HEK293 (cell line): ENCODE measurements around the gene AIRE.

Experiments
- CTCF ChIA-PET: fragments of 350-600 bp; formaldehyde crosslinking; extraction: SDS; loops from one replicate; lab custom pipeline; 2021; ENCODE audit warnings: antibody characterized with exemption; lab: Yijun Ruan, JAX
- POLR2A ChIA-PET: fragments of 300-600 bp; formaldehyde crosslinking; extraction: SDS; loops from one replicate; lab custom pipeline; 2020; ENCODE audit warnings: antibody characterized with exemption, inconsistent platforms; lab: Yijun Ruan, JAX
- H3K27ac ChIP-seq: fragments of 200-500 bp; sonication (Bioruptor generic); 2 replicates; pipeline ENCODE4 v1.5.1; 2014; ENCODE audit warnings: low read depth, low read length, control low read depth, inconsistent platforms; ENCODE audit errors: extremely low read depth
- H3K36me3 ChIP-seq, 2 experiments: fragments of 200-500 bp in 1 of 2; sonication (Bioruptor generic) in 1 of 2; 1 replicate in 1 of 2; 2 replicates in 1 of 2; pipeline ENCODE4 v1.5.1; 2014 to 2017; ENCODE audit warnings: inconsistent platforms in 2 of 2, low read length in 2 of 2; ENCODE audit not compliant: control insufficient read depth in 2 of 2, insufficient read depth in 1 of 2
- H3K4me1 ChIP-seq: fragments of 200-500 bp; sonication (Bioruptor generic); 2 replicates; pipeline ENCODE4 v1.5.1; 2014; ENCODE audit warnings: mild to moderate bottlenecking, low read length, inconsistent platforms; ENCODE audit not compliant: control insufficient read depth, insufficient read depth
- H3K4me3 ChIP-seq: 2 replicates; pipeline ENCODE4 v1.5.1; 2011; ENCODE audit warnings: low read depth, mild to moderate bottlenecking, control low read depth, low read length, moderate library complexity
- H3K9me3 ChIP-seq: fragments of 200-500 bp; sonication (Bioruptor generic); 2 replicates; pipeline ENCODE4 v1.5.1; 2014; ENCODE audit warnings: low read depth, low read length, inconsistent platforms; ENCODE audit not compliant: control insufficient read depth, insufficient read depth
- IKZF3 ChIP-seq: fragments of 450-650 bp; IDR thresholded peaks from 2 replicates; pipeline ENCODE4 v1.5.0; 2018; ENCODE audit warnings: missing biosample characterization, mild to moderate bottlenecking, missing genetic modification characterization, moderate library complexity
- KLF1 ChIP-seq: fragments of 450-650 bp; formaldehyde crosslinking; IDR thresholded peaks from 2 replicates; pipeline ENCODE4 v1.5.1; 2016; ENCODE audit warnings: missing biosample characterization, missing genetic modification characterization
- MZF1 ChIP-seq: fragments of 450-650 bp; formaldehyde crosslinking; IDR thresholded peaks from 2 replicates; pipeline ENCODE4 v1.5.1; 2017; ENCODE audit warnings: missing biosample characterization, missing genetic modification characterization, borderline replicate concordance
- PRDM1 ChIP-seq: fragments of 450-650 bp; formaldehyde crosslinking; IDR thresholded peaks from 2 replicates; pipeline ENCODE4; 2016; ENCODE audit warnings: missing biosample characterization, missing genetic modification characterization
- PRDM10 ChIP-seq: fragments of 450-650 bp; formaldehyde crosslinking; IDR thresholded peaks from 2 replicates; pipeline ENCODE4 v1.5.1; 2016; ENCODE audit warnings: missing biosample characterization, missing genetic modification characterization
- PRDM2 ChIP-seq: fragments of 450-650 bp; formaldehyde crosslinking; IDR thresholded peaks from 2 replicates; pipeline ENCODE4 v1.5.1; 2016; ENCODE audit warnings: missing biosample characterization, missing genetic modification characterization, borderline replicate concordance
- TRIM28 ChIP-seq: IDR thresholded peaks from 2 replicates; pipeline ENCODE4 v1.6.1; 2011; ENCODE audit warnings: low read length, control low read depth, borderline replicate concordance
- WT1 ChIP-seq: fragments of 450-650 bp; formaldehyde crosslinking; IDR thresholded peaks from 2 replicates; pipeline ENCODE4 v1.5.1; 2016; ENCODE audit warnings: missing biosample characterization, missing genetic modification characterization
- ZFHX2 ChIP-seq: fragments of 450-650 bp; formaldehyde crosslinking; conservative IDR thresholded peaks from 2 replicates; pipeline ENCODE4 v1.5.1; 2016; ENCODE audit warnings: missing biosample characterization, missing genetic modification characterization
- ZNF112 ChIP-seq: fragments of 450-650 bp; formaldehyde crosslinking; IDR thresholded peaks from 2 replicates; pipeline ENCODE4 v1.5.0; 2017; ENCODE audit warnings: missing biosample characterization, missing genetic modification characterization
- ZNF114 ChIP-seq: fragments of 450-650 bp; formaldehyde crosslinking; IDR thresholded peaks from 2 replicates; pipeline ENCODE4 v1.5.0; 2017; ENCODE audit warnings: missing biosample characterization, missing genetic modification characterization
- ZNF146 ChIP-seq: fragments of 450-650 bp; formaldehyde crosslinking; IDR thresholded peaks from 2 replicates; pipeline ENCODE4 v1.5.1; 2016; ENCODE audit warnings: missing biosample characterization, missing genetic modification characterization
- ZNF19 ChIP-seq: fragments of 450-650 bp; formaldehyde crosslinking; IDR thresholded peaks from 2 replicates; pipeline ENCODE4; 2016; ENCODE audit warnings: missing biosample characterization, missing genetic modification characterization, low read depth
- ZNF311 ChIP-seq: fragments of 450-650 bp; formaldehyde crosslinking; IDR thresholded peaks from 2 replicates; pipeline ENCODE4 v1.5.1; 2017; ENCODE audit warnings: missing biosample characterization, missing genetic modification characterization, borderline replicate concordance
- ZNF362 ChIP-seq: fragments of 450-650 bp; formaldehyde crosslinking; IDR thresholded peaks from 2 replicates; pipeline ENCODE4 v1.5.1; 2016; ENCODE audit warnings: missing biosample characterization, missing genetic modification characterization
- ZNF366 ChIP-seq: fragments of 450-650 bp; formaldehyde crosslinking; conservative IDR thresholded peaks from 2 replicates; pipeline ENCODE4 v1.5.1; 2016; ENCODE audit warnings: missing biosample characterization, missing genetic modification characterization
- ZNF423 ChIP-seq: fragments of 450-650 bp; formaldehyde crosslinking; IDR thresholded peaks from 2 replicates; pipeline ENCODE4 v1.5.1; 2016; ENCODE audit warnings: missing biosample characterization, missing genetic modification characterization
- ZNF624 ChIP-seq: fragments of 450-650 bp; formaldehyde crosslinking; IDR thresholded peaks from 2 replicates; pipeline ENCODE4 v1.5.1; 2017; ENCODE audit warnings: missing biosample characterization, missing genetic modification characterization
- ZNF639 ChIP-seq: fragments of 450-650 bp; formaldehyde crosslinking; IDR thresholded peaks from 2 replicates; pipeline ENCODE4 v1.5.1; 2016; ENCODE audit warnings: missing biosample characterization, missing genetic modification characterization
- ZSCAN23 ChIP-seq: fragments of 450-650 bp; formaldehyde crosslinking; IDR thresholded peaks from 2 replicates; pipeline ENCODE4 v1.5.1; 2016; ENCODE audit warnings: missing biosample characterization, missing genetic modification characterization

The AIRE gene

GRCh38 chr21:44279354-44280260 is 6.1 kb upstream of the AIRE start (continued):
- TF ChIP-seq ZNF362 (tag by site-specific recombination) (no peak), ZFHX2 (tag by site-specific recombination) (peak; percentile 88), KLF1 (0 out of 2 replicates have a peak, but pooled peaks have one; percentile 16), PRDM1 (peak; percentile 27; the same call in 1 of the 2 replicates)

GRCh38 chr21:44281801-44282200 is 3.9 kb upstream of the AIRE start:
- H3K4me3 ChIP-seq, result no peak overlapping the region
- H3K27ac ChIP-seq, result no peak overlapping the region
- TF ChIP-seq ZSCAN23 (no peak), PRDM10 (tag by site-specific recombination) (no peak), MZF1 (no peak), ZNF423 (tag by site-specific recombination) (no peak), WT1 (tag by site-specific recombination) (no peak), TRIM28 (no peak)
- H3K9me3 ChIP-seq, result no peaks in the 10 kb centered on the region
- CTCF ChIA-PET, result no interaction called here
- POLR2A ChIA-PET, result no interaction called here
- H3K36me3 ChIP-seq, result no peaks in the 10 kb centered on the region
- H3K4me1 ChIP-seq, result no peaks in the 10 kb centered on the region

- no peak overlapping the region for H3K4me3 ChIP-seq
- ChIA-PET POLR2A (no interaction called here), CTCF (no interaction called here)
- no peaks in the 10 kb centered on the region for H3K9me3 ChIP-seq
- H3K36me3 ChIP-seq, result no peaks in the 10 kb centered on the region
- H3K4me1 ChIP-seq, result no peaks in the 10 kb centered on the region
- H3K27ac ChIP-seq, result no peak overlapping the region
- TF ChIP-seq ZNF114 (tag by site-specific recombination), result no peak
- no peak for TF ChIP-seq ZNF311 (tag by site-specific recombination)
- no peak for TF ChIP-seq PRDM2 (tag by site-specific recombination)
- no peak for TF ChIP-seq ZNF639 (tag by site-specific recombination)
- no peak for TF ChIP-seq ZNF366 (tag by site-specific recombination)
- no peak for TF ChIP-seq ZNF112 (tag by site-specific recombination)
- TF ChIP-seq ZNF146 (tag by site-specific recombination), result no peak
- TF ChIP-seq IKZF3, result no peak
- no peak for TF ChIP-seq ZNF19 (tag by site-specific recombination)
- TF ChIP-seq PRDM1, result no peak
- TF ChIP-seq ZNF624 (tag by site-specific recombination), result no peak
Observed at GRCh38 chr21:44282370-44282769, 3.3 kb upstream of the AIRE start.
